Coronary artery (tissue), 2 donors: ENCODE results near the gene RAB3IL1.

ENCODE experiments used
- DNase-seq: peaks from one replicate; pipeline ENCODE4 v3.0.0-alpha.2; 2017; ENCODE audit warnings: low spot score
- H3K27ac ChIP-seq, 2 donors: fragments of 200-600 bp; sonication (generic); one replicate each; pipeline ENCODE4 v1.5.1; 2016 to 2019
- H3K4me3 ChIP-seq: fragments of 200-600 bp; sonication (generic); 2 replicates; pipeline ENCODE4 v1.5.1; 2016; ENCODE audit warnings: mild to moderate bottlenecking, moderate library complexity
- CTCF ChIP-seq: fragments of 200-600 bp; sonication (generic); IDR thresholded peaks from one replicate; pipeline ENCODE4 v1.5.1; 2019; ENCODE audit warnings: antibody characterized with exemption

RAB3IL1 gene

GRCh38 chr11:61872935-61873565, 44.3 kb downstream of the RAB3IL1 start:
- Histone ChIP-seq H3K27ac (no peak overlapping the region), H3K4me3 (no peak overlapping the region)
- DNase-seq: no peak
- TF ChIP-seq CTCF: no peak

GRCh38 chr11:61871158-61871597, 46.2 kb downstream of the RAB3IL1 start:
- peak overlapping the region; percentile 43 to 66 for H3K27ac ChIP-seq
- DNase-seq: peak; percentile 89
- TF ChIP-seq CTCF: peak; percentile 91
- no peak overlapping the region for H3K4me3 ChIP-seq

GRCh38 chr11:61870541-61871031, 46.8 kb downstream of the RAB3IL1 start:
- TF ChIP-seq CTCF: no peak
- peak overlapping the region; percentile 61 to 66 for H3K27ac ChIP-seq
- DNase-seq: no peak
- no peak overlapping the region for H3K4me3 ChIP-seq

GRCh38 chr11:61869708-61870451, 47.5 kb downstream of the RAB3IL1 start:
- Histone ChIP-seq H3K4me3 (no peak overlapping the region), H3K27ac (peak overlapping the region; percentile 61 to 66)
- DNase-seq: no peak
- TF ChIP-seq CTCF: no peak

GRCh38 chr11:61869429-61869707, 48.0 kb downstream of the RAB3IL1 start:
- Histone ChIP-seq H3K4me3 (no peak overlapping the region), H3K27ac (peak overlapping the region in 1 of 2 donors; percentile 61)
- TF ChIP-seq CTCF: no peak
- DNase-seq: no peak

- DNase-seq: no peak
- TF ChIP-seq CTCF: no peak
- Histone ChIP-seq H3K4me3 (no peak overlapping the region), H3K27ac (no peak overlapping the region)
Measured at GRCh38 chr11:61868571-61869428, 48.6 kb downstream of the RAB3IL1 start.
